Measurements from ENCODE around the gene WWP2.

DNA sequence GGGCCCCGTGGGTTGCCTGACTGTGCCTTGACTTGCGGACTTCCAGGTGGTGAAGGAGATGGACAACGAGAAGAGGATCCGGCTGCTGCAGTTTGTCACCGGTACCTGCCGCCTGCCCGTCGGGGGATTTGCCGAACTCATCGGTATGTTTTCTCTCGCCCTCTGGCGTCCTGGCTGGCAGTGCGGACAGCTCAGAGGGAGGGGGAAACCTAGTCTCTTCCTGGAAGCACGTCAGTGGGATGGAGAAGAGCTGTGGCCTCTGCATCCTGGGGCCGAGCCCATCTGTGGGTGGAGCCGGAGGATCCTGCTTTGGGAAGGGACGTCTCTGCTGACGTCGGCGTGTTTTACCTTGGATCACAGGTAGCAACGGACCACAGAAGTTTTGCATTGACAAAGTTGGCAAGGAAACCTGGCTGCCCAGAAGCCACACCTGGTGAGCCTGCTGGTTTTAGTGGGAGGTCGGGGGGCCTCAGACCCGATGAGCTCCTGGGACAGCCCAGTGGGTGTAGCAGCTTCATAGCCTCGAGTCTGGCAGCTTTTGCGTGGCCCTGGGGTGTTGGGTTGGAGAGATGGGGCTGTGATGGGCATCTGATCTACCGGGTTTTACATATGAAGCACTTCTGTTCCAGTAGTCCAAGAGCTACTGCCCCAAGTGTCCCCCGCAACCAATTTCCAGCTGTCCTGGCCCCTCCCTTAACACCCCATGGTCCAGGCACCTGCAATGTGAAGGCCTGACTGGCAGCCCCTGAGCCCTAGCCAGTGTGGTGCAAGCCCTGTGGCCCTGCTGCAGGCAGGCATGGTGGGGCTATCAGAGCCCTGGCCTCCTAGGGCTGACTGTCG, 177.1 kb downstream of the WWP2 start:
- TF ChIP-seq, protein P1, sequence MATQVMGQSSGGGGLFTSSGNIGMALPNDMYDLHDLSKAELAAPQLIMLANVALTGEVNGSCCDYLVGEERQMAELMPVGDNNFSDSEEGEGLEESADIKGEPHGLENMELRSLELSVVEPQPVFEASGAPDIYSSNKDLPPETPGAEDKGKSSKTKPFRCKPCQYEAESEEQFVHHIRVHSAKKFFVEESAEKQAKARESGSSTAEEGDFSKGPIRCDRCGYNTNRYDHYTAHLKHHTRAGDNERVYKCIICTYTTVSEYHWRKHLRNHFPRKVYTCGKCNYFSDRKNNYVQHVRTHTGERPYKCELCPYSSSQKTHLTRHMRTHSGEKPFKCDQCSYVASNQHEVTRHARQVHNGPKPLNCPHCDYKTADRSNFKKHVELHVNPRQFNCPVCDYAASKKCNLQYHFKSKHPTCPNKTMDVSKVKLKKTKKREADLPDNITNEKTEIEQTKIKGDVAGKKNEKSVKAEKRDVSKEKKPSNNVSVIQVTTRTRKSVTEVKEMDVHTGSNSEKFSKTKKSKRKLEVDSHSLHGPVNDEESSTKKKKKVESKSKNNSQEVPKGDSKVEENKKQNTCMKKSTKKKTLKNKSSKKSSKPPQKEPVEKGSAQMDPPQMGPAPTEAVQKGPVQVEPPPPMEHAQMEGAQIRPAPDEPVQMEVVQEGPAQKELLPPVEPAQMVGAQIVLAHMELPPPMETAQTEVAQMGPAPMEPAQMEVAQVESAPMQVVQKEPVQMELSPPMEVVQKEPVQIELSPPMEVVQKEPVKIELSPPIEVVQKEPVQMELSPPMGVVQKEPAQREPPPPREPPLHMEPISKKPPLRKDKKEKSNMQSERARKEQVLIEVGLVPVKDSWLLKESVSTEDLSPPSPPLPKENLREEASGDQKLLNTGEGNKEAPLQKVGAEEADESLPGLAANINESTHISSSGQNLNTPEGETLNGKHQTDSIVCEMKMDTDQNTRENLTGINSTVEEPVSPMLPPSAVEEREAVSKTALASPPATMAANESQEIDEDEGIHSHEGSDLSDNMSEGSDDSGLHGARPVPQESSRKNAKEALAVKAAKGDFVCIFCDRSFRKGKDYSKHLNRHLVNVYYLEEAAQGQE (IDR thresholded peaks at IDR 0.05; ENCODE audit: insufficient read depth in 1 of 2, low read depth in 2 of 2, low read length in 1 of 2), result no peak
- TF ChIP-seq, protein P2, sequence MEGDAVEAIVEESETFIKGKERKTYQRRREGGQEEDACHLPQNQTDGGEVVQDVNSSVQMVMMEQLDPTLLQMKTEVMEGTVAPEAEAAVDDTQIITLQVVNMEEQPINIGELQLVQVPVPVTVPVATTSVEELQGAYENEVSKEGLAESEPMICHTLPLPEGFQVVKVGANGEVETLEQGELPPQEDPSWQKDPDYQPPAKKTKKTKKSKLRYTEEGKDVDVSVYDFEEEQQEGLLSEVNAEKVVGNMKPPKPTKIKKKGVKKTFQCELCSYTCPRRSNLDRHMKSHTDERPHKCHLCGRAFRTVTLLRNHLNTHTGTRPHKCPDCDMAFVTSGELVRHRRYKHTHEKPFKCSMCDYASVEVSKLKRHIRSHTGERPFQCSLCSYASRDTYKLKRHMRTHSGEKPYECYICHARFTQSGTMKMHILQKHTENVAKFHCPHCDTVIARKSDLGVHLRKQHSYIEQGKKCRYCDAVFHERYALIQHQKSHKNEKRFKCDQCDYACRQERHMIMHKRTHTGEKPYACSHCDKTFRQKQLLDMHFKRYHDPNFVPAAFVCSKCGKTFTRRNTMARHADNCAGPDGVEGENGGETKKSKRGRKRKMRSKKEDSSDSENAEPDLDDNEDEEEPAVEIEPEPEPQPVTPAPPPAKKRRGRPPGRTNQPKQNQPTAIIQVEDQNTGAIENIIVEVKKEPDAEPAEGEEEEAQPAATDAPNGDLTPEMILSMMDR (IDR thresholded peaks at IDR 0.05), result no peak
